ENCODE data around the gene PIK3AP1.

GRCh38 chr10:96618653-96619052 lies 101.7 kb downstream of the PIK3AP1 start:
- no peak for TF ChIP-seq CTCF (IDR thresholded peaks at IDR 0.05)
- no peak for TF ChIP-seq POLR2A (IDR thresholded peaks at IDR 0.05)
